ENCODE measurements around the gene FANCC. TPM values are rescaled to one million over a fixed set of nuclear protein-coding genes. Genes with fewer than 3 reads are reported as not detected.

The FANCC gene
- total and polyA plus RNA-seq, 2 of the 4 experiments (the other 2 are of a cell fraction): 4.7 to 6.3 TPM

- ATAC-seq (ENCODE audit: low read depth) (no peak), DNase-seq (no peak)
- Histone ChIP-seq H3K4ac (ENCODE audit: low read depth, low read length) (peak overlapping the region; percentile 15), H2BK15ac (ENCODE audit: low read depth, low read length) (no peak overlapping the region), H4K5ac (ENCODE audit: low read depth, low read length) (no peak overlapping the region), H2BK5ac (ENCODE audit: low read depth, low read length, poor library complexity, severe bottlenecking) (no peak overlapping the region), H2BK120ac (ENCODE audit: low read depth, low read length) (0 out of 2 replicates have a peak overlapping the region, but pooled peaks have one; percentile 10), H3K79me1 (ENCODE audit: low read depth in 1 of 2, low read length in 2 of 2) (peaks cover 14 to 41% of the 10 kb centered on the region in 2 experiments), H3K9ac (ENCODE audit: low read depth, low read length) (no peak overlapping the region), H4K8ac (ENCODE audit: low read depth in 2 of 2, low read length in 2 of 2) (no peak overlapping the region), H3K9me1 (ENCODE audit: insufficient read depth, low read length) (peaks cover 10% of the 10 kb centered on the region; the same call in 1 of the 2 replicates), H2AFZ (replicated peaks; ENCODE audit: low read length, poor library complexity) (no peak overlapping the region), H3K23ac (ENCODE audit: low read depth, low read length) (no peak overlapping the region), H3K9me3 (ENCODE audit: control insufficient read depth, insufficient read depth, low read length) (no peaks in the 10 kb centered on the region), H3K14ac (replicated peaks; ENCODE audit: low read depth, low read length) (peak overlapping the region; percentile 19; the same call in 1 of the 2 replicates), H3K4me2 (ENCODE audit: low read depth, low read length) (no peak overlapping the region), H3K4me3 (ENCODE audit: insufficient read depth, low read depth, low read length) (no peak overlapping the region), H3K4me1 (ENCODE audit: control insufficient read depth, insufficient read depth, low read length) (peaks cover 4% of the 10 kb centered on the region), H3K56ac (ENCODE audit: extremely low read depth, insufficient read depth, low read length) (no peak overlapping the region), H3K27me3 (ENCODE audit: control insufficient read depth, insufficient read depth, low read length) (no peaks in the 10 kb centered on the region), H2AK5ac (ENCODE audit: low read depth, low read length) (peak overlapping the region; percentile 35; the same call in 1 of the 2 replicates), H3K36me3 (ENCODE audit: control insufficient read depth, insufficient read depth, low read length) (no peaks in the 10 kb centered on the region), H3K18ac (ENCODE audit: low read depth, low read length) (no peak overlapping the region), H4K91ac (ENCODE audit: insufficient read depth, low read depth, low read length) (no peak overlapping the region), H3K27ac (ENCODE audit: insufficient read depth, low read length) (no peak overlapping the region), H2BK20ac (ENCODE audit: low read depth, low read length) (no peak overlapping the region), H2AK9ac (replicated peaks; ENCODE audit: low read depth, low read length, poor library complexity) (no peak overlapping the region), H4K20me1 (ENCODE audit: insufficient read depth, low read length) (no peaks in the 10 kb centered on the region)
- dilution Hi-C loops (cut with HindIII; ENCODE audit: low sequenced_read_pairs, unreplicated experiment): no loop called here
- WGBS, 2 experiments (ENCODE audit: extremely low coverage in 2 of 2, insufficient read length in 1 of 2): 92% methylated on average over 10 of the region's 12 CpGs; no CpG with 5 or more reads in 1 of the 2 experiments
- intact Hi-C loops (cut with micrococcal nuclease): loop anchor here (5.0 kb wide), 2 partner anchors 562 to 902 kb away; partner anchors contain the start of gene ERCC6L2
- BruUV-seq (replicated peaks): no TSS peak
- TF ChIP-seq MAFK (IDR thresholded peaks at IDR 0.05; ENCODE audit: low read depth, low read length) (no peak), FOS (IDR thresholded peaks at IDR 0.05; ENCODE audit: low read depth, low read length) (no peak), MAZ (IDR thresholded peaks at IDR 0.05; ENCODE audit: borderline replicate concordance, low read depth, low read length) (no peak)
- POLR2A ChIA-PET (ENCODE audit: unreplicated experiment): no interaction called here
- in situ Hi-C loops (cut with MboI; ENCODE audit: low sequenced_read_pairs): loop anchor here (10.0 kb wide), 1 partner anchor 200 kb away; the partner anchor contains the start of gene PTCH1
- CTCF ChIA-PET: no interaction called here
These were observed 2.3 kb downstream of the FANCC start for GRCh38 chr9:95315108-95315746.

Data from IMR-90 (cell line).